Activated CD4-positive, alpha-beta T cell treated with anti-CD3 and anti-CD28 coated beads for 1 hour (primary cell): ENCODE data around the gene WAPL.

Experiments used
- DNase-seq: peaks from one replicate; pipeline ENCODE4 v3.0.0-alpha.2; 2020

The WAPL gene

GRCh38 chr10:86388119-86388704, 133.4 kb downstream of the WAPL start:
- no peak for DNase-seq

GRCh38 chr10:86387178-86387794, 134.3 kb downstream of the WAPL start:
- no peak for DNase-seq

- DNase-seq, result no peak
These were observed 135.8 kb downstream of the WAPL start for GRCh38 chr10:86385806-86386205.
